Left ventricle myocardium inferior (tissue), 1 donor: ENCODE data around the gene TNPO2. TPM values are rescaled to one million over a fixed set of nuclear protein-coding genes. Genes with fewer than 3 reads are reported as not detected.
"Not testable (repeated sequence)": the region's sequence is repeated elsewhere in the genome, so short reads cannot be mapped to it uniquely, and the experiment has no call there.

Experiments
- DNase-seq: peaks from one replicate; pipeline ENCODE4 v3.0.0-alpha.2; 2020
- H3K27ac ChIP-seq: fragments of 200-600 bp; replicated peaks from 2 replicates; pipeline ENCODE4 v1.8.0; 2021
- H3K27me3 ChIP-seq: fragments of 200-600 bp; 2 replicates; pipeline ENCODE4 v1.8.0; 2021; ENCODE audit warnings: low read depth
- H3K36me3 ChIP-seq: fragments of 200-600 bp; 2 replicates; pipeline ENCODE4 v1.8.0; 2021
- H3K4me1 ChIP-seq: fragments of 200-600 bp; 2 replicates; pipeline ENCODE4 v1.8.0; 2021
- H3K4me3 ChIP-seq: fragments of 200-600 bp; 2 replicates; pipeline ENCODE4 v1.8.0; 2021; ENCODE audit warnings: mild to moderate bottlenecking, moderate library complexity
- H3K9me3 ChIP-seq: fragments of 200-600 bp; replicated peaks from 2 replicates; pipeline ENCODE4 v1.8.0; 2021
- intact Hi-C: fragments of 100-400 bp; cut with micrococcal nuclease; formaldehyde crosslinking; loops from one replicate; pipeline ENCODE4 v1.11.0; 2022
- total RNA-seq: library from RNA; stranded (reverse); fragmentation: NEBNext Ultra II Directional; extraction: Animal tissue kit (Norgen Biotek cat#: 25700); gene quantifications from one replicate; pipeline ENCODE4 v1.2.1, GENCODE V29; 2021
- TF ChIP-seq, protein P1 (sequence below): fragments of 200-600 bp; IDR thresholded peaks from 2 replicates; pipeline ENCODE4 v1.8.0; 2021; ENCODE audit warnings: antibody characterized with exemption, mild to moderate bottlenecking, borderline replicate concordance
- donor health status: DM: no; HTN: yes; CAD: no; lungs with severe emphysema.

The TNPO2 gene
- total RNA-seq, 1 donor from 2014 or later = 33.1 TPM

GRCh38 chr19:12687496-12688196, 36.1 kb downstream of the TNPO2 start, which contains the start of gene GNG14:
GNG14 (plus strand) TSS chr19:12687998; CDS start chr19:12688049, 51 bp downstream.
- TF ChIP-seq, protein P1, sequence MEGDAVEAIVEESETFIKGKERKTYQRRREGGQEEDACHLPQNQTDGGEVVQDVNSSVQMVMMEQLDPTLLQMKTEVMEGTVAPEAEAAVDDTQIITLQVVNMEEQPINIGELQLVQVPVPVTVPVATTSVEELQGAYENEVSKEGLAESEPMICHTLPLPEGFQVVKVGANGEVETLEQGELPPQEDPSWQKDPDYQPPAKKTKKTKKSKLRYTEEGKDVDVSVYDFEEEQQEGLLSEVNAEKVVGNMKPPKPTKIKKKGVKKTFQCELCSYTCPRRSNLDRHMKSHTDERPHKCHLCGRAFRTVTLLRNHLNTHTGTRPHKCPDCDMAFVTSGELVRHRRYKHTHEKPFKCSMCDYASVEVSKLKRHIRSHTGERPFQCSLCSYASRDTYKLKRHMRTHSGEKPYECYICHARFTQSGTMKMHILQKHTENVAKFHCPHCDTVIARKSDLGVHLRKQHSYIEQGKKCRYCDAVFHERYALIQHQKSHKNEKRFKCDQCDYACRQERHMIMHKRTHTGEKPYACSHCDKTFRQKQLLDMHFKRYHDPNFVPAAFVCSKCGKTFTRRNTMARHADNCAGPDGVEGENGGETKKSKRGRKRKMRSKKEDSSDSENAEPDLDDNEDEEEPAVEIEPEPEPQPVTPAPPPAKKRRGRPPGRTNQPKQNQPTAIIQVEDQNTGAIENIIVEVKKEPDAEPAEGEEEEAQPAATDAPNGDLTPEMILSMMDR = no peak
- Histone ChIP-seq H3K4me1 (no peaks in the 10 kb centered on the region), H3K9me3 (no peaks in the 10 kb centered on the region), H3K27me3 (no peaks in the 10 kb centered on the region), H3K27ac (no peak within 1 kb of the TSS), H3K36me3 (no peaks in the 10 kb centered on the region), H3K4me3 (no peak within 1 kb of the TSS)
- DNase-seq = no peak
- intact Hi-C loops = no loop called here

GRCh38 chr19:12685831-12686230, 37.9 kb downstream of the TNPO2 start:
- Histone ChIP-seq H3K4me1 (peaks cover 14% of the 10 kb centered on the region), H3K27me3 (no peaks in the 10 kb centered on the region), H3K4me3 (no peak overlapping the region), H3K9me3 (no peaks in the 10 kb centered on the region), H3K36me3 (no peaks in the 10 kb centered on the region), H3K27ac (no peak overlapping the region)
- intact Hi-C loops = no loop called here
- DNase-seq = no peak
- TF ChIP-seq, protein P1 = no peak

GRCh38 chr19:12681074-12681987, 42.4 kb downstream of the TNPO2 start, which contains the start of gene DHPS:
DHPS (minus strand) TSS chr19:12681880; CDS start chr19:12681766, 114 bp downstream.
- Histone ChIP-seq H3K27ac (peak within 1 kb of the TSS; percentile 97), H3K4me3 (peak within 1 kb of the TSS; percentile 84), H3K4me1 (peaks cover 25% of the 10 kb centered on the region), H3K9me3 (no peaks in the 10 kb centered on the region), H3K36me3 (peaks cover 38% of the 10 kb centered on the region), H3K27me3 (no peaks in the 10 kb centered on the region)
- DNase-seq = peak; percentile 89
- TF ChIP-seq, protein P1 = no peak
- intact Hi-C loops = no loop called here

DNA sequence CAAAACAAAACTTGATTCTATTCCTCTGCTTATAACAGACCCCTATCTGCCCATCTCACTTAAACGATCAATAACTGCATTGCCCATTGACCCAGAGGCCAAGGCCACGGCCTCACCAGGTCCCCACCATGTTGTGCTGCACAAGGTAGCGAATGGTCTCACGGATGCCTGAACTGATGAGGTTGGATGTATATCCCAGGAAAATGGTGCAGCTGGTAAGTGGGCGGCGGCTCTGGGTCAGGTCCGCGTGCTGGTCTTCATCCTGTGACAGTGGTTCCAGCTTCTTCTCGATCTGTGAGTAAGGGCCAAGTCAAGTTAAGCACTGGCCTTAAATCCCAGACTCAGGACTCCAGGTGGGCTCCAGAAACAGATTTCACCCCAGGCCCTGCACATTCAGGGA, 43.7 kb downstream of the TNPO2 start:
- no peaks in the 10 kb centered on the region for H3K27me3 ChIP-seq
- TF ChIP-seq, protein P1 = no peak
- intact Hi-C loops = no loop called here
- no peak overlapping the region for H3K27ac ChIP-seq
- H3K9me3 ChIP-seq = no peaks in the 10 kb centered on the region
- H3K36me3 ChIP-seq = peaks cover 51% of the 10 kb centered on the region
- no peak overlapping the region for H3K4me3 ChIP-seq
- DNase-seq = no peak
- H3K4me1 ChIP-seq = peaks cover 25% of the 10 kb centered on the region

- intact Hi-C loops, DNase-seq, H3K27ac ChIP-seq, H3K9me3 ChIP-seq, H3K27me3 ChIP-seq, H3K4me3 ChIP-seq: not testable (repeated sequence)
- peaks cover 25% of the 10 kb centered on the region for H3K4me1 ChIP-seq
- H3K36me3 ChIP-seq = peaks cover 70% of the 10 kb centered on the region
Measured at GRCh38 chr19:12678039-12678438, 45.7 kb downstream of the TNPO2 start.
